GM06990 (cell line): Measurements from ENCODE around the gene ZNF397.

Experiments used
- DNase-seq: peaks from one replicate; pipeline ENCODE4 v3.0.0-alpha.2; 2011; ENCODE audit not compliant: insufficient read length; ENCODE audit errors: extremely low read depth
- H3K27me3 ChIP-seq: replicated peaks from 2 replicates; pipeline ENCODE4 v1.6.0; 2011; ENCODE audit warnings: low read length; ENCODE audit not compliant: control insufficient read depth, insufficient read depth
- H3K36me3 ChIP-seq: 2 replicates; pipeline ENCODE4 v1.5.1; 2011; ENCODE audit warnings: low read length; ENCODE audit not compliant: control insufficient read depth, insufficient read depth
- H3K4me3 ChIP-seq: replicated peaks from 2 replicates; pipeline ENCODE4 v1.5.1; 2011; ENCODE audit warnings: low read depth, mild to moderate bottlenecking, control low read depth, low read length
- CTCF ChIP-seq: IDR thresholded peaks from 2 replicates; pipeline ENCODE4 v1.5.1; 2011; ENCODE audit warnings: low read length, control low read depth, mild to moderate bottlenecking, inconsistent platforms; ENCODE audit not compliant: insufficient read depth, poor library complexity, severe bottlenecking

ZNF397 gene

GRCh38 chr18:35240664-35241447 lies at the start of gene ZNF397:
Gene ZNF397, plus strand, starts transcription at chr18:35241034. Its CDS starts 1,437 bp downstream, at chr18:35242471.
- no peak for TF ChIP-seq CTCF
- H3K36me3 ChIP-seq, result peaks cover 11% of the 10 kb centered on the region
- peak within 1 kb of the TSS; percentile 93 for H3K4me3 ChIP-seq
- H3K27me3 ChIP-seq, result no peaks in the 10 kb centered on the region
- DNase-seq, result peak; percentile 95

GRCh38 chr18:35191698-35192025 lies 49.2 kb upstream of the ZNF397 start:
- DNase-seq, result no peak
- TF ChIP-seq CTCF, result no peak
- Histone ChIP-seq H3K4me3 (no peak overlapping the region), H3K36me3 (no peaks in the 10 kb centered on the region), H3K27me3 (no peaks in the 10 kb centered on the region)

GRCh38 chr18:35192415-35192814 lies 48.4 kb upstream of the ZNF397 start:
- TF ChIP-seq CTCF, result no peak
- no peak overlapping the region for H3K4me3 ChIP-seq
- DNase-seq, result no peak
- H3K36me3 ChIP-seq, result no peaks in the 10 kb centered on the region
- H3K27me3 ChIP-seq, result no peaks in the 10 kb centered on the region

GRCh38 chr18:35193316-35193715 lies 47.5 kb upstream of the ZNF397 start:
- DNase-seq, result no peak
- no peaks in the 10 kb centered on the region for H3K36me3 ChIP-seq
- H3K4me3 ChIP-seq, result no peak overlapping the region
- no peaks in the 10 kb centered on the region for H3K27me3 ChIP-seq
- no peak for TF ChIP-seq CTCF

GRCh38 chr18:35197296-35197695 lies 43.5 kb upstream of the ZNF397 start:
- no peaks in the 10 kb centered on the region for H3K27me3 ChIP-seq
- TF ChIP-seq CTCF, result no peak
- H3K36me3 ChIP-seq, result no peaks in the 10 kb centered on the region
- no peak overlapping the region for H3K4me3 ChIP-seq
- no peak for DNase-seq
